NT2/D1 (cell line): ENCODE measurements around the gene HEATR5B.

Experiments
- SUZ12 ChIP-seq: IDR thresholded peaks from 2 replicates; pipeline ENCODE4 v1.6.1; 2011; ENCODE audit not compliant: insufficient read length, insufficient read depth; ENCODE audit errors: extremely low read depth
- YY1 ChIP-seq: IDR thresholded peaks from 2 replicates; pipeline ENCODE4 v1.6.1; 2011; ENCODE audit not compliant: insufficient read length, insufficient read depth
- ZNF274 ChIP-seq: IDR thresholded peaks from 2 replicates; pipeline ENCODE4 v1.6.1; 2011; ENCODE audit warnings: mild to moderate bottlenecking, low read depth, low read length

DNA sequence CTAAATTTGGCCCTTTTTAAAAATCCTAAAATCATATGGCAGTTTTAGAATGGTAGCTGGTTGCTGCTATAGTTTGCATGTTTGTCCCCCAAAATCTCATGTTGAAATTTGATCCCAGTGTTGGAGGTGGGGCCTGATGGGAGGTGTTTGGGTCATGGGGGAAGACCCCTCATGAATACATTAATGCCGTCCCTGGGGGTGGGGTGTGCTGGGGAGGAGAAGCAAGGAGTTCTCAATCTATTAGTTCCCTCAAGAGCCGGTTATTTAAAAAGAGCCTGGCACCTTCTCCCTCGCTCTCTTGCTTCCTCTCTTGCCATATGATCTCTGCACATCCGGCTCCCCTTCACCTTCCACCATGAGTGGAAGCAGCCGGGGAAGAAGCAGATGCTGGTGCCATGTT lies 21.0 kb upstream of the HEATR5B start:
- TF ChIP-seq ZNF274 = no peak
- no peak for TF ChIP-seq SUZ12
- TF ChIP-seq YY1 = no peak
